B cell (primary cell): Measurements from ENCODE around the gene EPAS1. TPM values are rescaled to one million over a fixed set of nuclear protein-coding genes. Genes with fewer than 3 reads are reported as not detected.

Experiments
- ATAC-seq: fragments of 200-7000 bp; cut with Tn5 transposase; one replicate; pipeline ENCODE4 v1.10.0; 2021; ENCODE audit warnings: low read depth, mild to moderate bottlenecking, moderate number of reproducible peaks, moderate library complexity
- CTCF ChIA-PET: fragments of 350-600 bp; sonication (Branson Sonifier 250); formaldehyde crosslinking; loops from one replicate; lab custom pipeline; 2021; ENCODE audit warnings: antibody characterized with exemption, inconsistent platforms; lab: Charles Lee
- POLR2A ChIA-PET: fragments of 350-600 bp; sonication (Branson Sonifier 250); formaldehyde crosslinking; loops from one replicate; lab custom pipeline; 2021; ENCODE audit warnings: antibody characterized with exemption; lab: Charles Lee
- DNase-seq: peaks from one replicate; pipeline ENCODE4 v3.0.0; 2013
- H2AFZ ChIP-seq: 2 replicates; pipeline ENCODE4 v1.6.1; 2012; ENCODE audit warnings: mild to moderate bottlenecking, low read depth, low read length; ENCODE audit not compliant: insufficient read depth, poor library complexity, severe bottlenecking
- H3K27ac ChIP-seq, 2 donors: 1 replicate in 1 of 2; 2 replicates in 1 of 2; pipeline ENCODE4 v1.5.1; 2012 to 2013; ENCODE audit warnings: low read length in 2 of 2, mild to moderate bottlenecking in 2 of 2, moderate library complexity in 1 of 2
- H3K27me3 ChIP-seq, 4 experiments: fragments of 200-600 bp in 1 of 4; sonication (generic) in 1 of 4; replicated peaks in 1 of 4; 1 replicate in 2 of 4; 2 replicates in 2 of 4; pipeline versions ENCODE4 v1.6.1 to v1.7.0; 2013 to 2016; ENCODE audit warnings: low read length in 3 of 4, mild to moderate bottlenecking in 2 of 4, mixed read lengths in 1 of 4, moderate library complexity in 1 of 4; ENCODE audit not compliant: insufficient read depth in 4 of 4, control insufficient read depth in 3 of 4; ENCODE audit errors: control extremely low read depth in 1 of 4
- H3K36me3 ChIP-seq, 2 experiments: replicated peaks in 1 of 2; 1 replicate in 1 of 2; 2 replicates in 1 of 2; pipeline versions ENCODE4 v1.6.1 to v1.7.1; 2013; ENCODE audit warnings: low read length in 1 of 2; ENCODE audit not compliant: insufficient read depth in 2 of 2, control insufficient read depth in 1 of 2; ENCODE audit errors: control extremely low read depth in 1 of 2, extremely low read depth in 1 of 2
- H3K4me1 ChIP-seq, 2 donors: fragments of 200-600 bp in 1 of 2; sonication (generic) in 1 of 2; 1 replicate in 1 of 2; 2 replicates in 1 of 2; pipeline versions ENCODE4 v1.5.1 to v1.6.1; 2013 to 2017; ENCODE audit warnings: low read length in 2 of 2; ENCODE audit not compliant: control insufficient read depth in 2 of 2, insufficient read depth in 2 of 2
- H3K4me2 ChIP-seq: replicated peaks from 2 replicates; pipeline ENCODE3; 2012; ENCODE audit warnings: mild to moderate bottlenecking, low read depth, low read length; ENCODE audit not compliant: poor library complexity, severe bottlenecking
- H3K4me3 ChIP-seq, 5 experiments: fragments of 200-600 bp in 1 of 5; sonication (generic) in 1 of 5; 1 replicate in 3 of 5; 2 replicates in 2 of 5; pipeline versions ENCODE4 v1.5.1 to v1.7.0; 2011 to 2016; ENCODE audit warnings: low read length in 4 of 5, mild to moderate bottlenecking in 4 of 5, low read depth in 2 of 5, control low read depth in 1 of 5, moderate library complexity in 1 of 5; ENCODE audit not compliant: insufficient read depth in 1 of 5; ENCODE audit errors: control extremely low read depth in 1 of 5, extremely low read depth in 1 of 5
- H3K79me2 ChIP-seq: fragments of 200-600 bp; sonication (generic); one replicate; pipeline ENCODE4 v1.6.0; 2016; ENCODE audit warnings: low read length; ENCODE audit not compliant: control insufficient read depth, insufficient read depth
- H3K9ac ChIP-seq: fragments of 200-600 bp; sonication (generic); 2 replicates; pipeline ENCODE4 v1.6.1; 2017; ENCODE audit warnings: mild to moderate bottlenecking, low read length, moderate library complexity
- H3K9me3 ChIP-seq, 3 donors: one replicate each; pipeline versions ENCODE4 v1.6.1 to v1.7.1; 2013; ENCODE audit warnings: low read length in 2 of 3; ENCODE audit not compliant: control insufficient read depth in 2 of 3, insufficient read depth in 1 of 3; ENCODE audit errors: control extremely low read depth in 1 of 3
- H4K20me1 ChIP-seq: 2 replicates; pipeline ENCODE4 v1.6.0; 2012; ENCODE audit warnings: mild to moderate bottlenecking, low read length; ENCODE audit not compliant: insufficient read depth, control insufficient read depth, poor library complexity, severe bottlenecking
- H3K27ac Mint-ChIP-seq: one replicate; pipeline ENCODE4 v1.8.0; 2021; ENCODE audit warnings: mixed read lengths
- H3K27me3 Mint-ChIP-seq: one replicate; pipeline ENCODE4 v1.8.0; 2021; ENCODE audit warnings: mixed read lengths
- H3K4me1 Mint-ChIP-seq: one replicate; pipeline ENCODE4 v1.8.0; 2021; ENCODE audit warnings: mixed read lengths
- H3K4me3 Mint-ChIP-seq: one replicate; pipeline ENCODE4 v1.8.0; 2021; ENCODE audit warnings: mixed read lengths
- H3K9me3 Mint-ChIP-seq: one replicate; pipeline ENCODE4 v1.8.0; 2022; ENCODE audit warnings: mixed read lengths; ENCODE audit not compliant: insufficient read depth
- EZH2 ChIP-seq: IDR thresholded peaks from 2 replicates; pipeline ENCODE4 v1.6.1; 2012; ENCODE audit warnings: borderline replicate concordance, low read depth, mild to moderate bottlenecking, moderate library complexity, low read length; ENCODE audit not compliant: insufficient read depth, poor library complexity, severe bottlenecking
- WGBS: methylation state at CpG from one replicate; pipeline ENCODE4 v1.1.5; 2013; ENCODE audit warnings: missing lambda C conversion rate; ENCODE audit not compliant: insufficient coverage; 5-methylcytosine and 5-hydroxymethylcytosine counted together
- intact Hi-C: fragments of 100-400 bp; cut with micrococcal nuclease; formaldehyde crosslinking; loops from one replicate; pipeline ENCODE4 v1.10.0; 2022
- polyA plus RNA-seq: library from polyadenylated mRNA; depleted of rRNA; stranded (reverse); fragments of >200 nt; gene quantifications from 2 replicates; pipeline ENCODE4 v1.2.3, GENCODE V29; 2012
- total RNA-seq, 2 donors: library from RNA; stranded (reverse); fragments of 120-200 nt in 1 of 2; gene quantifications; 1 replicate in 1 of 2; 2 replicates in 1 of 2; pipeline versions ENCODE4 v1.2.3 to v1.2.4, GENCODE V29; 2013 to 2022
- TF ChIP-seq, protein P1 (sequence below): fragments of 200-600 bp; IDR thresholded peaks from one replicate; pipeline ENCODE4 v1.8.0; 2022; ENCODE audit warnings: antibody characterized with exemption, mild to moderate bottlenecking

Gene EPAS1
- total and polyA plus RNA-seq, 2 donors (not counting 1 experiment from before 2014, with no cell fraction given), result 0.06 to 0.37 TPM

DNA sequence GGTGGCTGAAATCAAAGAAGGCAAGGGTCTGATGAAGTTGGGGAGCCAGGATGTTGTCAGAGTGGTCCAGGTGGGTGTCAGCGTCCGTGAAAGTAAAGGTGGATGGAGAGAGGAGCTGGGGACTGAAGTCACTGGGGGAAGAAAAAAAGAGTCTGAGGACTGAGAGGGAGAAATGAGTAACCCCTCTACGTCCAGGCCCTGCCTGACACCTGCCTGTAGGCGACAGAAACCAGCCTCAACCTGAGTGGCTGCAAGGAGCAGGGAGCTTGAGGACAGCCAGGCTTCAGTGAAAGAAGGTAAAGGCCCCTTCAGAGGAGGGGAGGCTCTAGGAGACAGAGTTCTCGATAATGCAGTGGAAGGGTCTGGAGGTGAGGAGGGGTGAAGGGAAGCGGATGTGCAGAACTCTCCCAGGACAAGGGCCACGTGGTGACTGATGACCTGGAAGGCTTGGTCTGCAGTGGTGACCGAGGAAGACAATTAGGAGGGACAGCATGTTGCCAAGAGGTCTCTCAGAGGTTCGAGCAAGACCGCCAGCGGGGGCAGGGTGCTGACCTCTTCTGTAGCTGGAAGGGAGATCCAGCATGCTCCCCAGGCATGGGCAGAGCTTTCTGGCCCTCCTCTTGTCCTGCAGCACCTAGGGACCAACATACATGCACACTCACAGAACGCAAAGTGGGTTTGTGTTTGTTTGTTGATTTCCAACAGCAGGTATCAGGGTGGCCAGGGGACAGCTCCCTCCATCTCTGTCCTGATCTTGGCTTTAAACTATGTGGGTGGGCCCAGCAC, 95.5 kb downstream of the EPAS1 start:
- ChIA-PET POLR2A (no interaction called here), CTCF (no interaction called here)
- H3K79me2 ChIP-seq, result no peaks in the 10 kb centered on the region
- no peaks in the 10 kb centered on the region for H3K36me3 ChIP-seq
- Mint-ChIP-seq H3K27me3 (peaks cover 41% of the 10 kb centered on the region), H3K4me3 (no peak overlapping the region), H3K4me1 (no peaks in the 10 kb centered on the region), H3K9me3 (no peaks in the 10 kb centered on the region), H3K27ac (no peak overlapping the region)
- WGBS, result 92% methylated on average over 11 of the region's 12 CpGs
- no peaks in the 10 kb centered on the region for H4K20me1 ChIP-seq
- no peaks in the 10 kb centered on the region for H3K4me1 ChIP-seq
- no peak overlapping the region for H3K4me3 ChIP-seq
- H3K9me3 ChIP-seq, result no peaks in the 10 kb centered on the region
- peaks cover 0 to 12% (median 0%) of the 10 kb centered on the region in 4 experiments for H3K27me3 ChIP-seq
- no peak overlapping the region for H2AFZ ChIP-seq
- no peak overlapping the region for H3K9ac ChIP-seq
- H3K4me2 ChIP-seq, result no peak overlapping the region
- DNase-seq (no peak), ATAC-seq (no peak)
- TF ChIP-seq, protein P1, sequence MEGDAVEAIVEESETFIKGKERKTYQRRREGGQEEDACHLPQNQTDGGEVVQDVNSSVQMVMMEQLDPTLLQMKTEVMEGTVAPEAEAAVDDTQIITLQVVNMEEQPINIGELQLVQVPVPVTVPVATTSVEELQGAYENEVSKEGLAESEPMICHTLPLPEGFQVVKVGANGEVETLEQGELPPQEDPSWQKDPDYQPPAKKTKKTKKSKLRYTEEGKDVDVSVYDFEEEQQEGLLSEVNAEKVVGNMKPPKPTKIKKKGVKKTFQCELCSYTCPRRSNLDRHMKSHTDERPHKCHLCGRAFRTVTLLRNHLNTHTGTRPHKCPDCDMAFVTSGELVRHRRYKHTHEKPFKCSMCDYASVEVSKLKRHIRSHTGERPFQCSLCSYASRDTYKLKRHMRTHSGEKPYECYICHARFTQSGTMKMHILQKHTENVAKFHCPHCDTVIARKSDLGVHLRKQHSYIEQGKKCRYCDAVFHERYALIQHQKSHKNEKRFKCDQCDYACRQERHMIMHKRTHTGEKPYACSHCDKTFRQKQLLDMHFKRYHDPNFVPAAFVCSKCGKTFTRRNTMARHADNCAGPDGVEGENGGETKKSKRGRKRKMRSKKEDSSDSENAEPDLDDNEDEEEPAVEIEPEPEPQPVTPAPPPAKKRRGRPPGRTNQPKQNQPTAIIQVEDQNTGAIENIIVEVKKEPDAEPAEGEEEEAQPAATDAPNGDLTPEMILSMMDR, result no peak
- no peak for TF ChIP-seq EZH2
- intact Hi-C loops, result no loop called here
- no peak overlapping the region for H3K27ac ChIP-seq

GRCh38 chr2:46393347-46393820, 96.2 kb downstream of the EPAS1 start:
- Histone ChIP-seq H3K4me2 (no peak overlapping the region), H4K20me1 (no peaks in the 10 kb centered on the region), H3K79me2 (no peaks in the 10 kb centered on the region), H3K9ac (no peak overlapping the region), H3K27ac (no peak overlapping the region), H2AFZ (no peak overlapping the region), H3K9me3 (no peaks in the 10 kb centered on the region), H3K27me3 (peaks cover 0 to 12% (median 0%) of the 10 kb centered on the region in 4 experiments), H3K4me3 (no peak overlapping the region), H3K36me3 (no peaks in the 10 kb centered on the region), H3K4me1 (no peaks in the 10 kb centered on the region)
- no peaks in the 10 kb centered on the region for H3K4me1 Mint-ChIP-seq
- TF ChIP-seq, protein P1, result no peak
- TF ChIP-seq EZH2, result no peak
- intact Hi-C loops, result no loop called here
- H3K27ac Mint-ChIP-seq, result no peak overlapping the region
- H3K9me3 Mint-ChIP-seq, result no peaks in the 10 kb centered on the region
- DNase-seq (no peak), ATAC-seq (no peak)
- WGBS, result 85% methylated on average over 12 of the region's 12 CpGs
- CTCF ChIA-PET, result no interaction called here
- POLR2A ChIA-PET, result no interaction called here
- peaks cover 41% of the 10 kb centered on the region for H3K27me3 Mint-ChIP-seq
- no peak overlapping the region for H3K4me3 Mint-ChIP-seq
